Measurements from ENCODE around the gene IFNA14. TPM values are rescaled to one million over a fixed set of nuclear protein-coding genes. Genes with fewer than 3 reads are reported as not detected.
"Not testable (repeated sequence)": the region's sequence is repeated elsewhere in the genome, so short reads cannot be mapped to it uniquely, and the experiment has no call there.

IFNA14 gene
- total RNA-seq, 1 experiment from 2014 or later = not detected

DNA sequence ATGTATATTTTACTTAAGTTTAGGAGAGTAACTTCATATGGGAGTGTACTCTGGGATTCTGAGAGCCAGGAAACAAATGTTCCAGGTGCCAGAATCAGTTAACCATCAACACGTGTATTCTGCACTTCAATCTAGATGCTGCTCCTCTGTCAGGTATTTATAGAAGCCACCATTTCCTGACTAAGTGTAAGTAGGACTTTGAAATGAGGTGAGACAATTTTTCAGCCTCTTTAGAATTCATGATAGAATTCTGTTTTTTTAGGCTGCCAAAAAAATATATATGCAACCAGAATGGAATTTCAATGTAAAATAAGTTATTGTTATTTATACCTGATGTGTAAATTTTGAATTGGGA lies 3.5 kb downstream of the IFNA14 start:
- H3K27me3 ChIP-seq; H3K4me3 ChIP-seq; H3K36me3 ChIP-seq; DNase-seq; H3K27ac ChIP-seq; H3K9me3 ChIP-seq (replicated peaks); H3K4me1 ChIP-seq: not testable (repeated sequence)

DNA sequence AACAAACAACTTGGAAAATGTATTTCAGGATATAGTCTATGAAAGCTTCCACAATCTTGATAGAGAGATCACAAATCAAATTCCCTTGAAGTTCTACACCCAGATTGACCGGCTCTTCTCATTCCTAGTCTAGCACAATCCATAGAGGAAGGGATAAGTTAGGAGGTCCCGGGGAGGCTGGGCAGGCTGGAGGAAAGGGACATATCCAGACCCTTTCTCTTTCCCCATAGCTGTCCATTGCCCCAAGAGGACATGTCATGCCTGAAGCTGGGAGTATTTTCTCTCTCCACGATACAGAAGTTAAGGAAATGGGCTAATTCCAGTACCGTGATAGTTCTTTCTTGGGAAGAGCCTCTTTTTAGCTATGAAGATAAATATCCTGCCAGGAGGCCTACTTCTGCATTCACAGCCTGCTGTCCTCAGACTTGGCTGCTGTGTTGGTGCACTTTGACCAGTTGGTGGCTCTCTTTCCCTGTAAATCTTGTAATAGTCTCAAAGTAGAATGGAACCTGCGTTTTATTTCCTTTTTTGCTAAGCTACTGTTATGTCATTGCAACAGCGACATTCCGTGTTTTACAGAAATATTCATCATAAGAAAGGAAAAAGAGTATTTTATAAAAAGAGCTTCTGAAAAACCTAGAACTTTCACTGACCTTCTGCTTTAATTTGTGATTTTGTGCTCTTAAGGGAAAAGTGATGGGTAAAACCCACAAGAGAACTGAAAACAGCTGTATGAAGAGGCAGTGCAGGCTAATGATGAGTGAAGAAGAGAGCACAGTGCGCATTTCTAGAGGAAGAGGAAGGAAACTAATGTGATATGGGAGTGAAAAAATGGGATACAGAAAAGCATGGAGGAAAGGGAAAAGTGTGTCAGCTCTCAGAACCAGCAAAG lies 4.1 kb downstream of the IFNA14 start:
- peak in 1 of 2 experiments; percentile 52 for DNase-seq
- H3K9me3 ChIP-seq (replicated peaks); H3K36me3 ChIP-seq; H3K4me1 ChIP-seq; H3K4me3 ChIP-seq; H3K27ac ChIP-seq; H3K27me3 ChIP-seq: not testable (repeated sequence)

DNA sequence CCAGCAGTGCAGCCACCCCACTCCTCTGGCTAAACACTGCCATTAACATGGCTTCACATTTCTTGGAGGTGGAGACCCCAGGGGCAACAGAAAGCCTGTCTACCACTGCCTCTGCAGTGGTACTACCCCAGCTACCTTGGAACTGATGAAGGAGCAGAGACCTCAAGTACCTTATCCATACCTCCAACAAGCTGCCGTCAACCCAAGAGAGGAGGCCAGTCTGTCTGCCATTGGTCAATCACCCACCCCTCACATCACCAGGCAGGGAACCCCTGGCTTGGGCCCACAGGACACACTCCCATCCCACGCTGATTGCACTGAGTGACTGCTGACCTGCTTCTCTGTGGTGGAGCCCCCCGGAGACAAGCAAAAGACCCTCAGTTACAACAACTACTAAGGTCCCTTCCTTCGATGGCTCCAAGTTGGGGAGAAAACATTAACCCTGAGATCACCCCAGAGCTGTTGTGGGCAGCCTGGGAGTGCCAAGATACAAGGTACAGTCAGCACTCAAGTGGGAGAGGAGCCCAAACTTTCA lies 5.6 kb downstream of the IFNA14 start:
- Histone ChIP-seq H3K4me3 (no peak overlapping the region), H3K27me3 (no peaks in the 10 kb centered on the region), H3K9me3 (replicated peaks) (no peaks in the 10 kb centered on the region), H3K27ac (no peak overlapping the region), H3K36me3 (no peaks in the 10 kb centered on the region), H3K4me1 (no peaks in the 10 kb centered on the region)
- no peak for DNase-seq

DNA sequence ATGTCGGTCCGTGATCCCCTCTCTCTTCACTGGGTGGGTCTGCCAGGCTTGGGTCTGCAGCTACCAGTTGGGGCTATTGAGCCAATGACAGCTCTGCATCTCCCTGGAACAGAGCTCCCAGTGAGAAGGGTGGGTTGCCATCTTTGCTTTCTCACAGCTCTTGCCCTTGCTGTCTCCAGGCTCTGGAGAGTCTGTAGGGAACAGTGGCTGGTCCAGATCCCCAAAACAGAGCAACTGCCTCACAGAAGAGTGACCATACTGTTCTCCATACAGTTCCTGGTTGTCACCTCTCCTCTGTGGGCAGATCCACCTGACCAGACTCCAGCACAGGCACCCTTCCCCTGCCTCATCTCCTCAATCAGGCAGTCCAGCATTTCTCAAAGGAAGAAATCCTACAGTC lies 6.5 kb downstream of the IFNA14 start:
- H3K27me3 ChIP-seq = no peaks in the 10 kb centered on the region
- no peak for DNase-seq

DNA sequence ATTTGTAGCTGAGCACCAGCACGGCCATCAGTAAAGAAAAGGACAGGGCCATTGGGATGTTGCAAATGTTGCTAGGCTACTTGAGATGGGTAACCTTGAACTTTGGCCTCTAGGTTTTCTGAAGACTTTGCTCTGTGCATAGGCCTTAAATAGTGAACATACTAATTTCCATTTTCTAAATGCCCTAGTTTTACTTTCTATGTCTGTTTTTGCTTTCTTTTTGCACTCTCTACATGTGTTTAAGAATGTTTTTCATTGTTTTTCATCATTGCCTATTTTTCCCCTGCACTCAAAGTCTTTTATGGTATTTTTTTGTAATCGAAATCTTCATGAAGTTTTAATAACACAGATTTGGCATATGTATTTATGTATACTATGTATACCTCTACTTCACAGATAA lies 11.7 kb downstream of the IFNA14 start, which contains the start of gene IFNA17:
TSS of gene IFNA17 (minus strand) at position 101 of the 400 bp plus-strand sequence. CDS start at position 52, 49 bp downstream.
- Histone ChIP-seq H3K27ac (no peak within 1 kb of the TSS), H3K4me3 (no peak within 1 kb of the TSS), H3K36me3 (no peaks in the 10 kb centered on the region), H3K9me3 (replicated peaks) (no peaks in the 10 kb centered on the region), H3K4me1 (no peaks in the 10 kb centered on the region), H3K27me3 (no peaks in the 10 kb centered on the region)
- no peak for DNase-seq

More for the DNA sequence above, 6.5 kb downstream of the IFNA14 start:
- Histone ChIP-seq H3K27ac (no peak overlapping the region), H3K36me3 (no peaks in the 10 kb centered on the region), H3K9me3 (replicated peaks) (no peaks in the 10 kb centered on the region), H3K4me3 (no peak overlapping the region), H3K4me1 (no peaks in the 10 kb centered on the region)

DNA sequence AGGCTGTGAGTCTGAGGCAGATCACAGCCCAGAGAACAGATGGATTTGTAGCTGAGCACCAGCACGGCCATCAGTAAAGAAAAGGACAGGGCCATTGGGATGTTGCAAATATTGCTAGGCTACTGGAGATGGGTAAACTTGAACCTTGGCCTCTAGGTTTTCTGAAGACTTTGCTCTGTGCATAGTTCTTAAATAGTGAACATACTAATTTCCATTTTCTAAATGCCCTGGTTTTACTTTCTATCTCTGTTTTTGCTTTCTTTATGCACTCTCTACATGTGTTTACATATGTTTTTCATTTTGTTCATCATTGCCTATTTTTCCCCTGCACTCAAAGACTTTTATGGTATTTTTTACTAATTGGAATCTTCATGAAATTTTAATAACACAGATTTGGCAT lies 22.6 kb downstream of the IFNA14 start, which contains the start of gene IFNA16:
TSS of gene IFNA16 (minus strand) at position 101 of the 400 bp plus-strand sequence. CDS start at position 95, 6 bp downstream.
- H3K36me3 ChIP-seq; H3K27me3 ChIP-seq; H3K4me3 ChIP-seq; H3K9me3 ChIP-seq (replicated peaks); H3K4me1 ChIP-seq; DNase-seq; H3K27ac ChIP-seq: not testable (repeated sequence)

DNA sequence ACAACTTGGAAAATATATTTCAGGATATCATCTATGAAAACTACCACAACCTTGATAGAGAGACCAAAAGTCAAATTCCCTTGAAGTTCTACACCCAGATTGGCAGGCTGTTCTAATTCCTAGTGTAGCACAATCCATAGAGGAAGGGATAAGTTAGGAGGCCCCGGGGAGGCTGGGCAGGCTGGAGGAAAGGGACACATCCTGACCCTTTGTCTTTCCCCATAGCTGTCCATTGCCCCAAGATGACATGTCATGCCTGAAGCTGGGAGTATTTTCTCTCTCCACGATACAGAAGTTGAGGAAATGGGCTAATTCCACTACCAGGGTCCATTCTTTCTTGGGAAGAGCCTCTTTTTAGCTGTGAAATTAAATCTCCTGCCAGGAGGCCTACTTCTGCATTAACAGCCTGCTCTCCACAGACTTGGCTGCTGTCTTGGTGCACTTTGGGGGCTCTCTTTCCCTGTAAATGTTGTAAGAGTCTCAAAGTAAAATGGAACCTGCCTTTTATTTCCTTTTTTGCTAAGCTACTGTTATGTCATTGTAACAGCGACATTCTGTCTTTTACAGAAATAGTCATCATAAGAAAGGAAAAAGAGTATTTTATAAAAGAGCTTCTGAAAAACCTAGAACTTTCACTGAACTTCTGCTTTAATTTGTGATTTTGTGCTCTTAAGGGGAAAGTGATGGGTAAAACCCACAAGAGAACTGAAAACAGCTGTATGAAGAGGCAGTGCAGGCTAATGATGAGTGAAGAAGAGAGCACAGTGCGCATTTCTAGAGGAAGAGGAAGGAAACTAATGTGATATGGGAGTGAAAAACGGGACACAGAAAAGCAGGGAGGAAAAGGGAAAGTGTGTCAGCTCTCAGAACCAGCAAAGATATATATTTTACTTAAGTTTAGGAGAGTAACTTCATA lies 26.1 kb downstream of the IFNA14 start:
- not testable (repeated sequence) for H3K27ac ChIP-seq; H3K27me3 ChIP-seq; H3K9me3 ChIP-seq (replicated peaks); H3K36me3 ChIP-seq; H3K4me3 ChIP-seq; H3K4me1 ChIP-seq
- peak in 1 of 2 experiments; percentile 13 for DNase-seq

DNA sequence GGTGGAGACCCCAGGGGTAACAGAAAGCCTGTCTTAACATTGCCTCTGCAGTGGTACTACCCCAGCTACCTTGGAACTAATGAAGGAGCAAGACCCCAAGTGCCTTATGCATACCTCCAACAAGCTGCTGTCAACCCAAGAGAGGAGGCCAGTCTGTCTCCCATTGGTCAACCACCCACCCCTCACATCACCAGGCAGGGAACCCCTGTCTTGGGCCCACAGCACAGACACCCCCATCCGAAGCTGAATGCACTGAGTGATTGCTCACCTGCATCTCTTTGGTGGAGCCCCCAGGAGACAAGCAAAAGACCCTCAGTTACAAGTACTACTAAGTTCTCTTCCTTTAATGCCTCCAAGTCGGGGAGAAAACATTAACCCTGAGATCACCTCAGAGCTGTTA lies 27.6 kb downstream of the IFNA14 start:
- H3K4me1 ChIP-seq; H3K27me3 ChIP-seq; H3K4me3 ChIP-seq; DNase-seq; H3K9me3 ChIP-seq (replicated peaks); H3K27ac ChIP-seq; H3K36me3 ChIP-seq: not testable (repeated sequence)

DNA sequence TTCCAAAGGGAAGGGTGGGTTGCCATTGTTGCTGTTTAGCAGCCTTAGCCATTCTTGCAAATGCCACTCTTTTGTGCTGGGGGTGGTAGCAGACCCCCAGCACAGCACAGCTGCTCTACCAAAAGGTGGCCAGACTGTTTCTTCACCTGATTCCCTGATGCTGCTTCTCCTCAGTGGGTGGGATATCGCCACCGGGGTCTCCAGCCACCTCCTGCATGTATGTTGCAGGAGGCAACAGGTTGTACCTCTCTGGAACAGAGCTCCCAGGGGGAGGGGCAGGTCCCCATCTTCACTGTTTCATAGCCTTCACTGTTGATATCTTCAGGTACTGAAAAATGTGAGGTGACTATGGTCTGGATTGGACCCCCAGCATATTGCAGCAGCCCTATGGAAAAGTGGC lies 29.0 kb downstream of the IFNA14 start:
- H3K4me3 ChIP-seq; DNase-seq; H3K9me3 ChIP-seq (replicated peaks); H3K27ac ChIP-seq; H3K27me3 ChIP-seq; H3K4me1 ChIP-seq; H3K36me3 ChIP-seq: not testable (repeated sequence)

DNA sequence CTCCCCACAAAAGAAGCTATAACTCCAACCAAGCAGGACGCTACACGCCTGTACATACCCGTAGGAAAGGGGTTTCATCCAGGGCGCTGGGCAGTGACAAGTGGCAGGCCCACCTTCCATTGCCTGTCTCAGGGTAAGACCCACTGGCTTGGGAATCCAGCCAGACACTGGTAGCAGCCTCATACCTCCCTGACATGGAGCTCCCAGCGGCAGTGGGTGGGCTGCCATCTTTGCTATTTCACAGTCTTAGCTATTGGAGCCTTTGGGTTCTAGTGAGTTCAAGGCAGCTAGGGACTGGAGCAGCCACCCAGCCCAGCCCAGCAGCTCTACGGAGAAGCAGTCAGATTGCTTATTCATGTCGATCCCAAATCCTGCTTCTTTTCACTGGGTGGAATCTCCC lies 29.5 kb downstream of the IFNA14 start:
- H3K36me3 ChIP-seq = no peaks in the 10 kb centered on the region
- no peak overlapping the region for H3K4me3 ChIP-seq
- no peaks in the 10 kb centered on the region for H3K27me3 ChIP-seq
- no peaks in the 10 kb centered on the region for H3K9me3 ChIP-seq (replicated peaks)
- H3K27ac ChIP-seq = no peak overlapping the region
- no peaks in the 10 kb centered on the region for H3K4me1 ChIP-seq
- DNase-seq = no peak

DNA sequence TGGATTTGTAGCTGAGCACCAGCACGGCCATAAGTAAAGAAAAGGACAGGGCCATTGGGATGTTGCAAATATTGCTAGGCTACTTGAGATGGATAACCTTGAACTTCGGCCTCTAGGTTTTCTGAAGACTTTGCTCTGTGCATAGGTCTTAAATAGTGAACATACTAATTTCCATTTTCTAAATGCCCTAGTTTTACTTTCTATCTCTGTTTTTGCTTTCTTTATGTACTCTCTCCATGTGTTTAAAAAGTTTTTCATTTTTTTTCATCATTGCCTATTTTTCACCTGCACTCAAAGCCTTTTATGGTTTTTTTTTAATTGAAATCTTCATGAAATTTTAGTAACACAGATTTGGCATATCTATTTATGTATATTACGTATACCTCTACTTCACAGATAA lies 32.8 kb downstream of the IFNA14 start, which contains the start of gene IFNA10:
TSS of gene IFNA10 (minus strand) at position 101 of the 400 bp plus-strand sequence. CDS start at position 55, 46 bp downstream.
- not testable (repeated sequence) for H3K9me3 ChIP-seq (replicated peaks); H3K27ac ChIP-seq; H3K36me3 ChIP-seq; H3K27me3 ChIP-seq; DNase-seq; H3K4me1 ChIP-seq; H3K4me3 ChIP-seq

DNA sequence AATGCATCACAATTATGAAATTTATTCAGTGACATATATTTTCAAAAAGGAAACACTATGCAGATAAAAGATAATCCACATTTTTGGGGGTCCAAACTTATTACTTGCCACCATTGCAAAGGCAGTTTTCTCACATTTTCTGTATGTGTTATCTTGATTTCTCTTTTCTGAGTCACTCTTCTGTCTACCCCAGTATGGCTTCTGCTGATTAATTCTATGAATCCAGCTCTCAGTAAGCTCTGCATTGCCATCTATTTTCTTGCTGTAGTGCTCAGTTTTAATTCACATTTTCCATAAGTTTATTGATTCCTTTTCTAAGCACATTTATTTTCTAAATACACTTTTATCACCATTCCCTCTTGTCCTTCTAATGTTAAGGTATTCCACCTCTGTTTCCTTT lies 34.6 kb downstream of the IFNA14 start:
- H3K27ac ChIP-seq = no peak overlapping the region
- no peak for DNase-seq
- no peaks in the 10 kb centered on the region for H3K36me3 ChIP-seq
- H3K27me3 ChIP-seq = no peaks in the 10 kb centered on the region
- H3K9me3 ChIP-seq (replicated peaks) = no peaks in the 10 kb centered on the region
- no peak overlapping the region for H3K4me3 ChIP-seq
- no peaks in the 10 kb centered on the region for H3K4me1 ChIP-seq

DNA sequence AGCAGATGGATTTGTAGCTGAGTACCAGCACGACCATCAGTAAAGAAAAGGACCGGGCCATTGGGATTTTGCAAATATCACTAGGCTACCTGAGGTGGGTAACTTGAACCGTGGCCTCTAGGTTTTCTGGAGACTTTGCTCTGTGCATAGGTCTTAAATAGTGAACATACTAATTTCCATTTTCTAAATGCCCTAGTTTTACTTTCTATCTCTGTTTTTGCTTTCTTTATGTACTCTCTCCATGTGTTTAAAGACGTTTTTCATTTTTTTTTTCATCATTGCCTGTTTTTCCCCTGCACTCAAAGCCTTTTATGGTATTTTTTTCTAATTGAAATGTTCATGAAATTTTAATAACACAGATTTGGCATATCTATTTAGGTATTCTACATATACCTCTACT lies 37.7 kb downstream of the IFNA14 start, which contains the start of gene IFNA7:
TSS of gene IFNA7 (minus strand) at position 101 of the 400 bp plus-strand sequence. CDS start at position 61, 40 bp downstream.
- not testable (repeated sequence) for H3K4me3 ChIP-seq; H3K9me3 ChIP-seq (replicated peaks); H3K27ac ChIP-seq; DNase-seq; H3K36me3 ChIP-seq; H3K4me1 ChIP-seq; H3K27me3 ChIP-seq

DNA sequence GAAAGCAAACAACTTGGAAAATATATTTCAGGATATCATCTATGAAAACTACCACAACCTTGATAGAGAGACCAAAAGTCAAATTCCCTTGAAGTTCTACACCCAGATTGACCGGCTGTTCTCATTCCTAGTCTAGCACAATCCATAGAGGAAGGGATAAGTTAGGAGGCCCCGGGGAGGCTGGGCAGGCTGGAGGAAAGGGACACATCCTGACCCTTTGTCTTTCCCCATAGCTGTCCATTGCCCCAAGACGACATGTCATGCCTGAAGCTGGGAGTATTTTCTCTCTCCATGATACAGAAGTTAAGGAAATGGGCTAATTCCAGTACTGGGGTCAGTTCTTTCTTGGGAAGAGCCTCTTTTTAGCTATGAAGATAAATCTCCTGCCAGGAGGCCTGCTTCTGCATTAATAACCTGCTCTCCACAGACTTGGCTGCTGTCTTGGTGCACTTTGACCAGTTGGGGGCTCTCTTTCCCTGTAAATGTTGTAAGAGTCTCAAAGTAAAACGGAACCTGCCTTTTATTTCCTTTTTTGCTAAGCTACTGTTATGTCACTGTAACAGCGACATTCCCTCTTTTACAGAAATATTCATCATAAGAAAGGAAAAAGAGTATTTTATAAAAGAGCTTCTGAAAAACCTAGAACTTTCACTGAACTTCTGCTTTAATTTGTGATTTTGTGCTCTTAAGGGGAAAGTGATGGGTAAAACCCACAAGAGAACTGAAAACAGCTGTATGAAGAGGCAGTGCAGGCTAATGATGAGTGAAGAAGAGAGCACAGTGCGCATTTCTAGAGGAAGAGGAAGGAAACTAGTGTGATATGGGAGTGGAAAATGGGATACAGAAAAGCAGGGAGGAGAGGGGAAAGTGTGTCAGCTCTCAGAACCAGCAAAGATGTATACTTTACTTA lies 44.7 kb downstream of the IFNA14 start:
- not testable (repeated sequence) for H3K27me3 ChIP-seq; H3K9me3 ChIP-seq (replicated peaks); H3K36me3 ChIP-seq; H3K4me1 ChIP-seq; H3K27ac ChIP-seq; H3K4me3 ChIP-seq
- DNase-seq = peak; percentile 8 to 24
